Measurements from ENCODE around the gene CTXN1. TPM values are rescaled to one million over a fixed set of nuclear protein-coding genes. Genes with fewer than 3 reads are reported as not detected.

Gene CTXN1
- total and polyA plus RNA-seq, 8 donors: 0.92 to 58.5 (median 2.2) TPM; not detected in 1

- 92 to 94% (median 93%) methylated on average over 25 to 54 of the region's 54 CpGs for WGBS, 5 donors
- no peak for TF ChIP-seq EP300 (IDR thresholded peaks at IDR 0.05)
- no peak for TF ChIP-seq POLR2A (IDR thresholded peaks at IDR 0.05)
- no peak for TF ChIP-seq POLR2AphosphoS5 (IDR thresholded peaks at IDR 0.05)
- TF ChIP-seq, protein P1, sequence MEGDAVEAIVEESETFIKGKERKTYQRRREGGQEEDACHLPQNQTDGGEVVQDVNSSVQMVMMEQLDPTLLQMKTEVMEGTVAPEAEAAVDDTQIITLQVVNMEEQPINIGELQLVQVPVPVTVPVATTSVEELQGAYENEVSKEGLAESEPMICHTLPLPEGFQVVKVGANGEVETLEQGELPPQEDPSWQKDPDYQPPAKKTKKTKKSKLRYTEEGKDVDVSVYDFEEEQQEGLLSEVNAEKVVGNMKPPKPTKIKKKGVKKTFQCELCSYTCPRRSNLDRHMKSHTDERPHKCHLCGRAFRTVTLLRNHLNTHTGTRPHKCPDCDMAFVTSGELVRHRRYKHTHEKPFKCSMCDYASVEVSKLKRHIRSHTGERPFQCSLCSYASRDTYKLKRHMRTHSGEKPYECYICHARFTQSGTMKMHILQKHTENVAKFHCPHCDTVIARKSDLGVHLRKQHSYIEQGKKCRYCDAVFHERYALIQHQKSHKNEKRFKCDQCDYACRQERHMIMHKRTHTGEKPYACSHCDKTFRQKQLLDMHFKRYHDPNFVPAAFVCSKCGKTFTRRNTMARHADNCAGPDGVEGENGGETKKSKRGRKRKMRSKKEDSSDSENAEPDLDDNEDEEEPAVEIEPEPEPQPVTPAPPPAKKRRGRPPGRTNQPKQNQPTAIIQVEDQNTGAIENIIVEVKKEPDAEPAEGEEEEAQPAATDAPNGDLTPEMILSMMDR (IDR thresholded peaks at IDR 0.05): no peak
- peaks cover 47 to 78% (median 71%) of the 10 kb centered on the region in 4 donors for H3K36me3 ChIP-seq
These were observed 15.4 kb downstream of the CTXN1 start for GRCh38 chr19:7910321-7911161.

DNA sequence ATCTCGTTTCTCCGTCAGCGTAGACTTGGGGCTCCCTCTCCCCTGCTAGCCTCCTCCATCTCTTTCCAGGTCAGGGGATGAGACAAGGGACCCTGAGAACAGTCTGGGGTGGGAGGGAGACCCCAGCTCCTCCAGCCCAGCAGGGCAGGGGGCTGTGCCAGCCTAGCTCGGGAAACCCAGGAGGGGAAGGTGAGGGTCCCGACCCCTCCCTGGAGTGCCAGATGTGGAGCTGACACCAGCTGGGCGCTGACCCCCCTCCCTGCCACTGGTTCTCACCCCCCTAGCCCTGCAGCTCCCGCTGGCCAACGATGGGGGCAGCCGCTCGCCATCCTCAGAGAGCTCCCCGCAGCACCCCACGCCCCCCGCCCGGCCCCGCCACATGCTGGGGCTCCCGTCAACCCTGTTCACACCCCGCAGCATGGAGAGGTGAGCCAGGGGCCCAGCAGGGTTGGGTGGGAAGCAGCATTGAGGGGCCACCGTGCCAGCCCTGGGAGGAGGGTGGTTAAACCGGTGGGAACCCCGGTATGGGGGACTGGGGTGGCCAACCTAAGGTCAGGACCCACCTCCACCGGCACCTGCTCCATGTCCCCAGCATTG lies 16.4 kb downstream of the CTXN1 start:
- H3K36me3 ChIP-seq: peaks cover 47 to 83% (median 76%) of the 10 kb centered on the region in 4 donors
- DNase-seq: no peak
- 88 to 95% (median 94%) methylated on average over 4 to 21 of the region's 21 CpGs for WGBS, 5 donors
- no peak overlapping the region for H3K4me3 ChIP-seq
- H3K27ac ChIP-seq: no peak overlapping the region
- peaks cover 22 to 44% (median 30%) of the 10 kb centered on the region in 4 donors for H3K4me1 ChIP-seq
- H3K27me3 ChIP-seq: peaks cover 0 to 30% (median 4%) of the 10 kb centered on the region in 3 donors
- TF ChIP-seq EP300 (IDR thresholded peaks at IDR 0.05) (no peak), POLR2A (IDR thresholded peaks at IDR 0.05) (no peak), POLR2AphosphoS5 (IDR thresholded peaks at IDR 0.05) (no peak)
- TF ChIP-seq, protein P1 (IDR thresholded peaks at IDR 0.05): no peak
- H3K9me3 ChIP-seq: no peaks in the 10 kb centered on the region
- intact Hi-C loops (cut with DNase I; ENCODE audit: low total_unique reads): no loop called here

More at GRCh38 chr19:7910321-7911161, 15.4 kb downstream of the CTXN1 start:
- H3K4me1 ChIP-seq: peaks cover 12 to 44% (median 21%) of the 10 kb centered on the region in 4 donors
- peaks cover 0 to 40% (median 14%) of the 10 kb centered on the region in 3 donors for H3K27me3 ChIP-seq
- DNase-seq: no peak
- H3K27ac ChIP-seq: no peak overlapping the region
- no peak overlapping the region for H3K4me3 ChIP-seq
- intact Hi-C loops (cut with DNase I; ENCODE audit: low total_unique reads): no loop called here
- no peaks in the 10 kb centered on the region for H3K9me3 ChIP-seq

DNA sequence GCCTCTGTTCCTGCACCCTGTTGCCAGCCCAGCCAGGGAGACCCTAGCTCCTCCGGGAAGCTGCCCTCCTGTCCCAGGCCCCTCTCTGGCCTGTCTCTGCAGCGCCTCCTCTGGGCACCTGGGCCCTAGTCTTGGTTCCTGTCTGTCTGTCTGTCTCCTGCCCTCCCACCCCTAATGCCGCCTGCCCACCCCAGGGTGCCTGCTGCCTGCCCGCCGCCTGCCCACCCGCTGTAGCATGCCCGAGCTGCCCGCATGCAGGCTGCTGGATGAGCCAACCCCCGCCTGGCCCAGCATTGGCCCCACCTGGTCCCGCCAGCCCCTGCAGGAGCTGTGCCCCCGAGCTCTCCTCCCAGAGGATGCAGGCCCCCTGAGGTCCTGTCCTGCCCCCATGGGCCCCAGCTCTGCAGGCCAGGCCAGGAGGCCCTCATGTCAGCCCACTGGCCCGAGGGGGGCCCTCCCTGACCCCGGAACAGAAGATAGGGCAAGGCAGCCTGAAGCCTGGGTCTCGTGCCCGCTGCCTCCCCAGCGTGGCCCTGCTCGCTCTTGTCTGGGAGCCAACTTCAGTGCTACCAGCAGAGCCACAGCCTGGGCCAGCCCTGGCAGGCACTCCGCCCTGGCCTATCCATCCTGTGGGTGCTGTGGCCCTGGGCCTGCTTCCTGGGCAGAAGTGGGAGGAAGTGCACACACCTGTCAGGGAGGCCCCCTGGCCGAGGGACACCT lies 17.0 kb downstream of the CTXN1 start:
- DNase-seq: no peak
- peaks cover 24 to 47% (median 34%) of the 10 kb centered on the region in 4 donors for H3K4me1 ChIP-seq
- no peak overlapping the region for H3K4me3 ChIP-seq
- 87 to 94% (median 91%) methylated on average over 11 to 19 of the region's 19 CpGs for WGBS, 5 donors
- intact Hi-C loops (cut with DNase I; ENCODE audit: low total_unique reads): no loop called here
- no peak overlapping the region for H3K27ac ChIP-seq
- TF ChIP-seq POLR2AphosphoS5 (IDR thresholded peaks at IDR 0.05) (no peak), EP300 (IDR thresholded peaks at IDR 0.05) (no peak), POLR2A (IDR thresholded peaks at IDR 0.05) (no peak)
- TF ChIP-seq, protein P1 (IDR thresholded peaks at IDR 0.05): no peak
- H3K36me3 ChIP-seq: peaks cover 47 to 83% (median 76%) of the 10 kb centered on the region in 4 donors
- H3K27me3 ChIP-seq: peaks cover 0 to 23% (median 0%) of the 10 kb centered on the region in 3 donors
- H3K9me3 ChIP-seq: no peaks in the 10 kb centered on the region

Data from stomach (tissue), 9 donors.